Left lobe of liver (tissue), 2 donors: ENCODE results near the gene CEP72. TPM values are rescaled to one million over a fixed set of nuclear protein-coding genes. Genes with fewer than 3 reads are reported as not detected.

Experiments
- ATAC-seq: fragments of 200-7000 bp; cut with Tn5 transposase; one replicate; pipeline ENCODE4 v1.9.1; 2020; ENCODE audit warnings: mild to moderate bottlenecking, moderate library complexity
- DNase-seq: peaks from one replicate; pipeline ENCODE4 v3.0.0-alpha.2; 2020; ENCODE audit warnings: low spot score
- total RNA-seq: library from RNA; stranded (reverse); gene quantifications from one replicate; pipeline ENCODE4 v1.2.1, GENCODE V29; 2021
- donor health status: DM: no; HTN: no; CAD: no; lungs with moderate emphysema.
- donor health status: DM: no; HTN: yes; CAD: no.

The CEP72 gene
- total RNA-seq, 1 donor from 2014 or later, result 4.7 TPM

DNA sequence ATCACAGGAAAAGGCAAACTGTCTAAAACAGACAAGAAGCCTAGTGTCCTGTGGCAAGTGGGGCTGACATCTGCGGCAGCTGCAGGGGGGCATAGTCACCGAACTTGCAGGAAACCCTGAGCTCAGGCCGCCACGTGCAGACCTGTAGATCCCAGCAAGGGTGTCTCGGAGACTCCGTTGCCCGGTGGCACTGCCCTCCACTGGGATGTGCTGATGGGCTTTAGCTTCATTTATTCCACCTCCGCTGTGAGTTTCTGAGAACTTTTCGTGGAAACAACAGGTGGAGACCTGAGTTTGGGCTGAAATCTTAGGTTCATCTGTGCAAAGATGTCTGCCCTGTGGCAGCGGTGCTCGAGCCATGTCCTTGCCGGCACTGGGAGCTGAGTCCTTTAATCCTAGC, 22.1 kb downstream of the CEP72 start:
- ATAC-seq (no peak), DNase-seq (no peak)

DNA sequence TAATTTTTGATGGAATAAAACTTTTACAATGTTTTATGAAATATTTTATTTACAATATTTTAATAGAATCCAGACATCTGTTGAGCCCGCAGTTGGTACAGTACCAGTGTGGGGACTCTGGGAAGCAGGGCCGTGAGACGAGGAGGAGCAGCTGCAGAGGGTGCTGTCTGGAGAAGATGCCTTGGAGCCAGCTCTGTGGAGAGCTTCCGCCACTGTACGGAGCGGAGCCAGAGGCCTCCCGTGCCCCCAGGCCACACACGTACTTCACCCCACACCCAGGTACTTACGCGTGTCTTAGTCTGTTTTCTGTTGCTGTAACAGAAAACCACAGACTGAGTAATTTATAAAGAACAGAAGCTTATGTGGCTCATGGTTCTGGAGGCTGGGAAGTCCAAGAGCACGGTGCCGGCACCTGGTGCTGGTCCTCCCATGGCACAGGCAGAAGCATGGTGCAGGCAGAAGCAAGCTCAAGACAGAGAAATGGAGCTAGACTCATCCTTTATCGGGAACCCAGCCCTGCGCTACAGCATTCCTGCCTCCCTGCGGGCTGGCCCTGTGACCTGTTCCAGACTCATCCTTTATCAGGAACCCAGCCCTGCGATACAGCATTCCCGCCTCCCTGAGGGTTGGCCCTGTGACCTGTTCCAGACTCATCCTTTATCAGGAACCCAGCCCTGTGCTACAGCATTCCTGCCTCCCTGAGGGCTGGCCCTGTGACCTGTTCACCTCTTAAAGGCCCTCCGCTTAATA, 23.3 kb downstream of the CEP72 start:
- DNase-seq (no peak), ATAC-seq (no peak)

DNA sequence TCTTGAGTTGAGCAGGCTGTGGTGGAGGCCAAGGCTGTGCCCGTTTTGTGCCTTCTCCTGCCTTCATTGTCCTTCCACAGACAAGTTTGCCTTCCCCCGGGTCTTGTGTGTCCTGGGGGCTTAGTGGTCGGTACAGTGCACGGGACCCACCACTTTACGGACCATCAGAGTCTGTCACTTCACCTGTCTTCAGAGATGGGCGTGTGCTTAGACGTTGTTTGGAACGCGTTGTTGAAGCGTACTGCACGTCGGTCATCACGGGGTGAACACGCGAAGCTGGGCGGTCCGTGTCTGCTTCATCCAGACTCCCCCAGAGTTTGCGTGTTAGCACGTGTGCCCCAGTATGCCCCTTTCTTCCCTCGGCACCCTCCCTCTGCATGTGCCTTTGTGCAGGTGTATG, 24.8 kb downstream of the CEP72 start:
- ATAC-seq (no peak), DNase-seq (no peak)

DNA sequence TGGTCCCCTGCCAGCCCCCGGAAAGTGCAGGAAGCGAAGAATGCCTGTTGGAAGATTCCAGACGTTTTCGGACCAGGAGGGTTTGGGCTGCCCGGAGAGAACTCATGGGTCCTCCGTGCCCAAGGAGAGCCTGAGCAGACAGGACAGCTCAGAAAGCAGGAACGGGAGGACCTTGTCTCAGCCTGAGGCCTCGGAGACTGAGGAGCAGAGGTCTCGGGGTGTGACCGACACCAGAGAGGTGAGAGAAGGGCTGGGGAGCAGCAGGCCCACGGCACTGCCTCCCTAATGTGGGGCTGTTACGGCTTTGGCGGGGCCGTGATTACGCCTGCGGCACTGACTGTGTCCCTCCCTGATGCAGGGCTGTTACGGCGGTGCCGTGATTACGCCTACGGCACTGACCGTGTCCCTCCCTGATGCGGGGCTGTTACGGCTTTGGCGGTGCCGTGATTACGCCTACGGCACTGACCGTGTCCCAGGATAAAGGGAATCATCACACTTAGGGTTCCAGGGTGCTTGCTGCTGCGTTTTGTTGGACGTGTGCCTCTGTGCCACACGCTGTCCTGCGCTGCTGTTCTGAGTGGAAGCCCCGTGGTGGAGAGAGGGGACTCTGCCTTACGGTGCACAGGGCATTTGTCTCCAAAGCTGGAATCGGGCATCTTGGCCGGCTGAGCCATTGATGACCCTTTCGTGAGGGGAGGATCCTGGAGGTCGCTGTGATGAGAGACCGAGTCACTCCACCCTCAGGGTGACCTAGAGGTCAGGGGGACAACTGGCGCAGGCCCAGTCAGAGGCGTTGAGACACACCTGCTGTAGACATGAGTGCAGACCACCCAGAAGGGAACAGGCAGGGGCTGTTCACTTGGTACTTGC, 25.7 kb downstream of the CEP72 start:
- DNase-seq, result no peak

DNA sequence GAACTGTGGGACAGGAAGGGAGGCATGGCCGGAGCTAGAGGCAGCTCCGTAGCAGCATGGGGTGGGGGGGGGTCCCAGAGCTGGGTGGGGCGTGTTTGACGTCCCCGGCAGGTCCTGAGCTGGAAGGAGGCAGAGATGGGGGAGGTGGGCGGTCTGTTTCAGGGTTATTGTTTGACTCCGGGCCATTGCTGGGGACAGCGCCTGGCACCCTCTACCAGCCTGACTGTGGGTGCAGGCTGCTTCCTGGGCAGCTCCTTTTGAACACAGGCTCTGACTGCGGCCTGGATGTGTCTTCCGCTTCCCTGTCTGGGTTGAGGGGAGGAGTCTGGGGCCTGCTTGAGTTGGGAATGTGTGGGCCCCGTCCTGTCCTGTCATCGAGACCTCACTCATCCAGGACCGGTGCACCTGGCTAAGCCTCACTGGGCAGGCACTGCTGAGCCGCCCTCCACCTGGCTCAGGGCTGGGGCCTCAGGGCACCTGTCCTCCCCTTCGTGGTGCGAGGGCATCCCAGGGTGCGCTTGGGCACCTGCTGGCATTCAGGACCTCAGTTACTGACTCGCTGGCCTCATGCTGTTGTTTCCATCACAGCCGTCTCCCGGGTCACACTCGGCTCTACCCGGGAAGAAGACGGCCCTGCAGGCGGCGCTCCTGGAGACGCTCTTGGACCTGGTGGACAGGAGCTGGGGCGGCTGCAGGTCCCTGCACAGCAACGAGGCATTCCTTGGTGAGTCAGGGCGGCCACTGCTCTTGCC, 26.5 kb downstream of the CEP72 start:
- DNase-seq, result no peak
- ATAC-seq, result no peak

More for the DNA sequence above, 25.7 kb downstream of the CEP72 start:
- no peak for ATAC-seq

DNA sequence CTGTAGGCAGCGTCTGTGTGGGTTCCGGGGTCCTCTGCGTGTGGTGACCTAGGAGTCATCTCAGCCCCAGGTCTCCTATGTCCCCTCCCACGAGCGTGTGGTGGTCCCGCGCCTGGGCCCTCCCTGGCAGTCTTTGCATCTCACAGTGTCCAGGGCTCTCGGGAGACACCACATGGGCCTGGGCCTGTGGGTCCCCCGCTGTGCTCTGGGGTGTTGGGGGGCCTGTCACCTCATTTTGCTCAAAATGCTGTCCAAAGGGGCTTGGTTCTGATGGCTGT, 27.1 kb downstream of the CEP72 start:
- ATAC-seq (no peak), DNase-seq (no peak)

DNA sequence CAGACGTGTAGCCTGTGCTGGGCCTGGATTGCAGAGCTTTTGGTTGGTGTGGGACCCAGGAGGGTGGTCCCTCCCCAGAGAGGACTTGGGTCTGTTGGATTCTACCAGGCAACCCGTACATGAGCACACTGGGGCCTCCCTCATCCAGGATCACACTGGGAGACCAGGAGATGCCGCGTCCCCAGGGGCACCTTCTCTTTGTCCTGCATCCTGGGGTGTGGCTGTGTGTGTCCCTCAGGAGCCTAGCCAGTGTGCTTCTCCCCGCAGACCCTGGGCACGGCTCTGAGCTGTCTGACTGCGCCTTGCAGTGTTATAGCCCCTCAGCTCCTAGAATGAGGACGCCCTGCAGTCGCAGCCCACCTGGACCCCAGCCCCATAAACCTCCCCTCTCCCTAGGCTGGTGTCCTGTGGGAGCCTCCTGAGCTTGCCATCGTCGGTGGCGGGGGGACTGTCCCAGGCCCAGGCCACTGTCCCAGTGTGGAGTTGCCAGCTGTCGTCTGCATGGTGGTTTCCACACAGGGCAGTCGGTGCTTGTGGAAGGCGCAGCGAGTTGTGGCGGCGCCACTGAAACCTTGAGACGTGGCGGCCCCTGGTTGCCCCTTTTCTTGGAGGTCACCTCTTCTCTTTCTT, 27.6 kb downstream of the CEP72 start:
- ATAC-seq, result no peak
- DNase-seq, result no peak

DNA sequence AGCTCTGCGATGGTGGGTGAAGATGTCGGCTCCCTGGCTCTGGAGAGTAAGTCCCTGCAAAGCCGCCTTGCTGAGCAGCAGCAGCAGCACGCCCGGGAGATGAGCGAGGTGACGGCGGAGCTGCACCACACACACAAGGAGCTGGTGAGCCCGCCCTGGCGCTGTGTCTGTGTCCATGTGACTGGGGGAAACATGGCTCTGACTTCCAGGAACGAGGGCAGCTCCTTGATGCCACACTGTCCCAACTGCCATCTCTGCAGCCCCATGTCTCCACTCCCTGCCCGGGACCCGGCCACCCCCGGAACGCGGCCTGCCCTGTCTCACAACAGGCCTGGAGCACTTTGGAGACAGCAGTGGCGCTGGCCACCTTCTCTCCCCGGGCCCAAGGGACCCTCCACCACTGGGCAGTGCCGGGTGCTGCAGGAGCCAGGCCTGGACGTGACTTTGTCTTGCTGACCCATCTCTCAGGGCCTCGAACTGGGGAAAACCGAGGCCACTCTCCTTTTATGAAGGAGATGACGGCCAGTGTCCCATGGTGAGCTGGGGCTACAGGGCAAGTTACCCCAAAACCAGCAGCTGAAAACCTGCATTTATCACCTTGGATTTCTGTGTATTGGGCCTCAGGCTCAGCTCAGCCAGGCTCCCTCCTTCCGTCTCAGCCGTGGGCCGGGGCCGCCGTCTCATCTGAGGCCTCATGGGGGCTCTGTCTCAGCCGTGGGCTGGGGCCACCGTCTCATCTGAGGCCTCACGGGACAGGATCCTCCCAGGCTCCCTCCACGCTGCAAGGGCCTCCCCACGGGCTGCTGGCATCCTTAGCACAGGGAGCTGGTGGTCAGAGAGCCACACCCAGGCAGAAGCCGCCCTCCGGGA, 28.6 kb downstream of the CEP72 start:
- ATAC-seq (no peak), DNase-seq (no peak)

DNA sequence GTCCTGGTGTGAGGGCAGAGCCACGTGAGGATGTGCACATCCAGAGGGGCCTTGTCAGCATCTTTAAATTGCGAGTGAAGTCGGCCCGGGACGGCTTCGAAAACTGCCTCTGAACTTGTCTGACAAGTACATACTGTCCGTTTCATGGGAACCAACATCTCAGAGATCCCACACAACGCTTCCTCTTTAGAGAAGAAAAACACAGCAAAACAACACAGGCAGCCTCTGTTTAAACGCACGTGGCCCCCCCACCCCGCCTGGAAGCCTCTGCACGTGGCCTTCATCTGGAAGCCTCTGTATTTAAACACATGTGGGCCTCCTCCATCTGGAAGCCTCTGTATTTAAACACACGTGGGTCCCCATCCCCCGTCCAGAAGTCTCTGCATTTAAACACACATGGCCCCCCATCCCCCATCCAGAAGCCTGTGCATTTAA, 29.2 kb downstream of the CEP72 start:
- ATAC-seq (no peak), DNase-seq (no peak)

DNA sequence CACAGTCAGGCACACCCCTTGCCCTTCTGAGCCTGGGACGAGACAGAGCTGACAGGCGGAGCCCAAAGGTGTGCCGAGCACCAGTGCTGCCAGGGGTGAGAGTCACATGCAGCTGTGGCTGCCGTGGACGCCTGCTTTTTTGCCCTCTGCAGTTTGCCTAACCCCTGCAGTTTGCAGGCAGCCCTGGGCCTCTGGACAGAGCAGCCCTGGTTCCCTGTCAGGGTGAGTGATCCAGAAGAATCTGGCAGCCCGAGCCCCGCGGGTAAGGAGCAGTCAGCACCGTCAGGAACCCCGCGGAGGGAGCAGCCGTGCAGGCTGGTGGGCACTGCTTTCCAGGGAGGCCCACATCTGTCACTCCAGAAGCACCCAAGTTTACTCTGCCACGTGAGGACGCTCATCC, 30.3 kb downstream of the CEP72 start:
- DNase-seq, result no peak
- no peak for ATAC-seq

DNA sequence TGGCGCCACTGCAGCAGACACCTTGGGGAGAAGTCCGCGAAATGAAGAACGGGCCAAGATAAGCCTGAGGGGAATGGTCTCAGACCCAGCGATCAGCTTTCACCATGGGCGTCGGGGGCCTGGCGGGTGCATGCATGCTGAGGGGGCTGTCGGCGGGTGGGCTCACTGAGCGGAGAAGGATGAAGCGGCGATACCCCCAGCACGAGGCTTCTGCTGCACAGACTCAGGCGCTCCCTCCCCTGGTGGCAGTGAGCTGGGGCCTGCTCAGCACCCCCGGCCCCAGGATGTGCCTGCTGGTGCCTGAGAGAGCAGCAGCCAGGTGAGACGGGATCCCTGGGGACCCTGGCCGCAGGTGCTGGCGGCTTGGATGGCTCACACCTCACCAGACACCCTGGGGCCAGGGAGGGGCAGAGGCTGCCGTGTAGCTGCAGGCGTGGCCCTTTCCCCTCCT, 31.2 kb downstream of the CEP72 start:
- no peak for ATAC-seq
- no peak for DNase-seq

DNA sequence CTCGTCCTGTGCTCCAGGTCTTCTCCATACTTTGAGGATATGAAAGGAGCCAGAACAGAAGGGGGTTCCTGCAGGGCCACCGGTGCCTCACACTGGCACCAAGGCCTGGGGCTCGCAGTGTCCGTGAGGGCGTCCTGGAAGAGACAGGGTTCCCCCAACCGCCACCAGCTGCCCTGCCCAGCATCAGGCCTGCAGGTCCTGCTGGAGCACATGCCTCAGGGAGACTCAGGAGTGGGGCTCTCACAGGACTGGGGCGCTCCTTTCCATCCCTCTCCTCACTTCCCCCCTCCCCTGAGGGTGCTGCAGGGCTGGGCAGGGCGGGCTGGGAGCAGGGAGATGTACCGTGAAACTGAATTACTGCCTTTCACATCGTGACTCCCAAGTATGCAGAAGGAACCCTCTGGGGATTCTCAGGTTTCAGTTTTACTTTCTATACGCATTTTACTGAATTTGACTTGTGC, 31.7 kb downstream of the CEP72 start:
- DNase-seq, result no peak
- no peak for ATAC-seq

DNA sequence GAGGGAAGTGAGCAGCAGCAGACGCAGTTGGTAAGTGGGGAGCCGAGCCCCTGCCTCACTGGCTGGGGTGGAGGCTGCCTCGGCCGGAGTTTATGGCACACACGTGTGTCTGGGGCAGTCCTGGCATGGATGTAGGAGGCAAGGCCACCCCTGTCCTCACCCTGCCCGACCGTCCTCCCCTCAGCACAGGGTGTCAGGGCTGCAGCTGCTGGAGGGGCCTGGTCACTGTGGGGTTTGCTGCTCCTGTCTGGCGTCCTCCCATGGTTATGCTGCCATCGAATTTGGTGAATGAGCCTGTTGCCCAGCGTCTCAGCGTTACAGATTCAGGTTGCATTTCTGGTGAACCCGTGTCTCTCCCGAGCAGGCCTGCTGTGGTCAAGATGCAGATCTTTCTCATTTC, 32.4 kb downstream of the CEP72 start:
- DNase-seq (no peak), ATAC-seq (no peak)

DNA sequence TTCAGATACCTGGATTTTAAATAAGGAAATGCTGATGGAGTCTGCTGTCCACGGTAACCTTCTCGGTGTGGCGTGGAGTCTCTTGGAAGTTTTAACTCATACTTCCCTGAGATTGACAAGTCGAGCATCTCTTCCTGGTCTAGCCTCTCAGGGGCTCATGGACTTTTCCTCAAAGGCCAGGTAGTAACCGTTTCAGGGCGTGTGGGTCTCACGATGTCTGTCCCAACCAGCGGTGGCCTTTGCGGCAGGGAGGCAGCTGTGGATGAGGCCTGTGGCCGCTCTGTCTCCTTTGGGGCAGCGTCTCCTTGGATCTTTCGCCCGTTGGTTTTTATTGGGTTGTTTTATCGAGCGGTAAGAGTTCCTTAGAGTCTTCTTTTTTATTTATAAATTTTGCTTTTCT, 32.8 kb downstream of the CEP72 start:
- no peak for ATAC-seq
- no peak for DNase-seq

DNA sequence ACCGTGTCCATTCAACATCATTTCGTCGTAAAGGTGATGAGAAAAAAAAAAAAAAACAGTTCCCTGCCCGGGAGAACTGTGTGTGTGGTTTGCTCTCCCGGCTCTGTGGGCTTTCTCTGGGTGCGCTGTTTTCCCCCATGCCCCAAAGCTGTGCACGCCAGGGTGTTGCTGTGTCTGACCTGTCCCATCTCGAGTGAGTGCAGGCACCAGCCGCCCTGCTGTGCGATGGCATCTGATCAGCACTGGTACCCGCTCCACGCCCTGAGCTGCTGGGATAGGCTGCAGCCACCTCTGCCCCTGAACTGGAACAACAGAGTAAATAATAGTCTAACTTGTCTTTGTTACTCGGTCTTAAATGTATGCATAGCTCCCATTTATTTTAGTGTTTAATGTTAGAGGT, 33.3 kb downstream of the CEP72 start:
- DNase-seq (no peak), ATAC-seq (no peak)

DNA sequence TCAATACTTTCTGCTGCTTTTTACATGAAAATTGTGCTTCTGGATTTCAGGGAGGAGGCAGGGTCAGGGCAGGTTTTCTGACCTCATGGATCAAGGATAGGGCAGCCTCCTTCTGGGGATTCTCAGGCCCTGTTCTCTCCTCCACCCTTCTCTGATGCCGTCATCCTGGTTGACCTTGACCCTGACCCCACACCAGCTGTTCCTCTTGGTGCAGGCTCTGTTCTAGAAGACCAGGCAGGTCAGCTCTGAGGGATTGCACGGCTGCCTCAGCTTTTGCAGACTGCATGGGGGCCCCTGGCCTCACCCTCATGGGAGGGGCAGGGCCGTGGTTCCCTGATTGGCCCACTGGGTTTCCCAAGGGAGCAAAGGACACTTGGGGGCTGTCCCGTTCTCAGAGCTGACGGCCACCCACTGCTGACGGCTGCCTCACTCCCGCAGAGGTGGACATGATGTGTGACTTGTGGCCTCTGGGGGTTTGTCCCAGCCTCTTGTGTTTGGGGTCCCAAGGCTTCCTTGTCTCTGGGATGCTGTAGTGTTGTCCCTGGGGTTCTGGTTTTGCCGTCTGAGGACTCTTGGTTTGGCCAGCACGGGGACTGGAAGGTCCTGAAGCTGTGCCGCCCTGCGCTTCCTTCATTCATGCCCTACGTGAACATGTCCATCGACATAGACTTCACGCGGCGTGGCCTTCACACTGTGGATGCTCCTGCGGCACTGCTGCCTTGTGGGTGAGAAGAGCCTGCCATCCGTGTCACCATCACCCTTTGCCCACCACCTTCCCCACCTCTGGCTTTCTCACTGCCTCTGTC, 34.5 kb downstream of the CEP72 start:
- no peak for ATAC-seq
- no peak for DNase-seq

DNA sequence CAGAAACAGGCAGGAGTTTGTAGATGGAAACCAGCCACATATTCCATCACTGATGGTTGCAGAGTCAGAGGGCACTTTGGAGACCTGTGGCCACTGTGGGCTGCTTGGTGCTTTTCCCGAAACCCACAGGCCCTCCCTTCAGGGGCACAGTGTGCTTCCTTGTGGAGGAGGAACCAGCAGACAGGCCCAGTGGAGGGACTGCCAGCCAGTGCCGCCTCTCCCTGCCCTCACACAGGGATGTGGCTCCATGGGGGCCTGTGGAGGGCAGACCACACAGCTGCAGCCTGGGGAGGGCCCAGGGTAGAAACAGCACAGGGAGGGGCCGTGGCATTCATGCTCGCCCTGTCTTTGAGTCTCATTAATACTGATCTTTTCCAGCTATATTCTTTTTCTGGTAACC, 35.2 kb downstream of the CEP72 start:
- ATAC-seq (no peak), DNase-seq (no peak)

DNA sequence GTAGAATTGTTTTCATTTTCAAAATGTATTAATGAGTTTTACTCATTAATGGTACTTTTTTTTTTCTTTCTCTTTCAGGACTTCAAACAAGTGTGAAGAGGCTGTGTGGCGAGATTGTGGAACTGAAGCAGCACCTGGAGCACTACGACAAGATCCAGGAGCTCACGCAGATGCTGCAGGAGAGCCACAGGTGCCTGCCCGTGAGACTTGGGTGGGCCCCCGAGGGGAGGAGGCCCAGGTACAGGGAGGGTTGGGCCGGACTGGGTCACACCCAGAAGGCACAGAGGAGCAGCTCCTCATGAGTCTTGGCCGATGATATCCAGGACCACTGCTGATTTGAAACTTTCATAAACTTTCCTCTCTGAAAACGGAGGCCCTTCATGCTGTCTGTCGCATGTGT, 35.6 kb downstream of the CEP72 start:
- no peak for ATAC-seq
- no peak for DNase-seq

DNA sequence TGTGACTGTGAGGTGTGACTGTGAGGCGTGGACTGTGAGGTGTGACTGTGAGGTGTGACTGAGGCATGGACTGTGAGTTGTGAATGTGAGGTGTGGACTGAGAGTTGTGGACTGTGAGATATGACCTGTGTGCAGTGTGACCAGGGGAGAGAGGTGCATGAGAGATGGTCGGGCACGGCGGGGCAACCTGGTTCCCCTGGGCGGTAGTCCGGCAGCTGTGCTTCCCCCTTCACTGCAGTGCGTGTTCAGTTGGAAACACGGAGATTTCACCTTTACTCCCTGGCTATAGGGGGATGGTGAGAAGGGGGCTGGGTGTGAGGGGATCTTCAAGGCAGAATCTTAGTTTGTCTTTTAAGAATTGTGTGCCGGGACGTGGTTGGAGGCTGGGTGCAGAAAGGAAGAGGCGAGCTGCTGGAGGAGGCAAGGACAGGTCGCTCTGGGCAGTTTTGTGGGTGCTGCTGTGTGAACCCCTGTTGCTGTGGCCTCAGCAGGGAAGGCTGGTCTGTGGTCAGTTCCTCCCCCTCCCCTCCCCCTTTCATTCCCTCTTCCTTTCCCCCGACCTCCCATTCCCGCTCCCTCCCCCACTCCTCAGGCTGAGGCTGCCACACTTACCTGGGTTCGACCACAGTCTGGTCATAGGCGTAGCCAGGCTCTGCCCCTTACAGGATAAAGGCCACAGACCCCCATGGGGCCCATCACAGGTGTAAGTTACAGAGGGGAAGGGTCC, 39.3 kb downstream of the CEP72 start:
- no peak for DNase-seq
- no peak for ATAC-seq
